Amygdala (tissue), 56 donors: ENCODE data around the gene CACNA1C.

Experiments
- DNase-seq, 56 donors: peaks; one replicate each; lab custom pipeline; 2025; lab: John Stamatoyannopoulos, UW

Gene CACNA1C

GRCh38 chr12:2034633-2035430, 18.0 kb upstream of the CACNA1C start:
- peak in 52 of 56 donors; percentile 24 to 94 (median 66) for DNase-seq

GRCh38 chr12:2035431-2036055, 17.2 kb upstream of the CACNA1C start:
- peak in 4 of 56 donors; percentile 48 to 70 (median 58) for DNase-seq

GRCh38 chr12:2039034-2039433, 13.8 kb upstream of the CACNA1C start:
- DNase-seq: no peak

- no peak for DNase-seq
These were observed 9.7 kb upstream of the CACNA1C start for GRCh38 chr12:2043054-2043453.

GRCh38 chr12:2044165-2044564, 8.6 kb upstream of the CACNA1C start:
- no peak for DNase-seq

- no peak for DNase-seq
These were observed 5.8 kb upstream of the CACNA1C start for GRCh38 chr12:2046957-2047356.

- DNase-seq: no peak
These were observed 5.0 kb upstream of the CACNA1C start for GRCh38 chr12:2047752-2048151.

GRCh38 chr12:2049604-2050540, 2.9 kb upstream of the CACNA1C start:
- no peak for DNase-seq

- DNase-seq: peak in 3 of 56 donors; percentile 11 to 19 (median 16)
These were observed 826 bp upstream of the CACNA1C start for GRCh38 chr12:2051700-2052621.

GRCh38 chr12:2053691-2054090, 904 bp downstream of the CACNA1C start:
- peak in 4 of 56 donors; percentile 11 to 31 (median 28) for DNase-seq

GRCh38 chr12:2054091-2055018, 1.6 kb downstream of the CACNA1C start:
- peak in 8 of 56 donors; percentile 12 to 30 (median 23) for DNase-seq

GRCh38 chr12:2057041-2057794, 4.4 kb downstream of the CACNA1C start:
- peak in 20 of 56 donors; percentile 7 to 57 (median 30) for DNase-seq

GRCh38 chr12:2057795-2058408, 5.1 kb downstream of the CACNA1C start:
- no peak for DNase-seq

GRCh38 chr12:2058837-2059236, 6.0 kb downstream of the CACNA1C start:
- DNase-seq: no peak

- DNase-seq: no peak
These were observed 8.6 kb downstream of the CACNA1C start for GRCh38 chr12:2061402-2061801.

- DNase-seq: no peak
These were observed 11.3 kb downstream of the CACNA1C start for GRCh38 chr12:2064071-2064507.

GRCh38 chr12:2068653-2069052, 15.9 kb downstream of the CACNA1C start:
- DNase-seq: no peak
